ENCODE measurements around the gene HOXC9.

DNA sequence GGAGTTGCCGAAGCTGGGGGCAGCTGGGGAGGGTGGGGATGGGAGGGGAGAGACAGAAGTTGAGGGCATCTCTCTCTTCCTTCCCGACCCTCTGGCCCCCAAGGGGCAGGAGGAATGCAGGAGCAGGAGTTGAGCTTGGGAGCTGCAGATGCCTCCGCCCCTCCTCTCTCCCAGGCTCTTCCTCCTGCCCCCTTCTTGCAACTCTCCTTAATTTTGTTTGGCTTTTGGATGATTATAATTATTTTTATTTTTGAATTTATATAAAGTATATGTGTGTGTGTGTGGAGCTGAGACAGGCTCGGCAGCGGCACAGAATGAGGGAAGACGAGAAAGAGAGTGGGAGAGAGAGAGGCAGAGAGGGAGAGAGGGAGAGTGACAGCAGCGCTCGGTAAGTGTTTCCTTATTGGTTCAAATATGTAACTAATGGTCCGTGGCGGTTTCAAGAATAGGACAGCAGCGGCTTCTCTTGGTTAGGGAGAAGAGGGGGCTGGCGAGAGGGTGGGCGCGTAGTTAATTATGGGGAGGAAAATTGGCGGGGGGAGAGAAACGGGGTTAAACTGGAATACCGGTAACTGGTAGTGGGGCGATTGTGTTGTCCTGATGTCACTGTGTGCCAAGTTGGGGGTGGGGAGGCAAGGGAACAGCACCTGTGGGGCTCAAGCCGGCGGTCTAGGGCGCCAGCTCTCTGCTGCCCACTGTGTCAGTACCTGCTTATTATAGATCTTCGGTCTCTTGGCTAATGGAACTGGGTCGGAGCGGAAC lies 17.2 kb downstream of the HOXC9 start:
- TF ChIP-seq POLR2A (IDR thresholded peaks at IDR 0.05), result no peak
- TF ChIP-seq, protein P1, sequence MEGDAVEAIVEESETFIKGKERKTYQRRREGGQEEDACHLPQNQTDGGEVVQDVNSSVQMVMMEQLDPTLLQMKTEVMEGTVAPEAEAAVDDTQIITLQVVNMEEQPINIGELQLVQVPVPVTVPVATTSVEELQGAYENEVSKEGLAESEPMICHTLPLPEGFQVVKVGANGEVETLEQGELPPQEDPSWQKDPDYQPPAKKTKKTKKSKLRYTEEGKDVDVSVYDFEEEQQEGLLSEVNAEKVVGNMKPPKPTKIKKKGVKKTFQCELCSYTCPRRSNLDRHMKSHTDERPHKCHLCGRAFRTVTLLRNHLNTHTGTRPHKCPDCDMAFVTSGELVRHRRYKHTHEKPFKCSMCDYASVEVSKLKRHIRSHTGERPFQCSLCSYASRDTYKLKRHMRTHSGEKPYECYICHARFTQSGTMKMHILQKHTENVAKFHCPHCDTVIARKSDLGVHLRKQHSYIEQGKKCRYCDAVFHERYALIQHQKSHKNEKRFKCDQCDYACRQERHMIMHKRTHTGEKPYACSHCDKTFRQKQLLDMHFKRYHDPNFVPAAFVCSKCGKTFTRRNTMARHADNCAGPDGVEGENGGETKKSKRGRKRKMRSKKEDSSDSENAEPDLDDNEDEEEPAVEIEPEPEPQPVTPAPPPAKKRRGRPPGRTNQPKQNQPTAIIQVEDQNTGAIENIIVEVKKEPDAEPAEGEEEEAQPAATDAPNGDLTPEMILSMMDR (IDR thresholded peaks at IDR 0.05), result no peak
